Measurements from ENCODE around the gene ACER3. TPM values are rescaled to one million over a fixed set of nuclear protein-coding genes. Genes with fewer than 3 reads are reported as not detected.

The ACER3 gene
- total RNA-seq, 2 donors from 2014 or later, result 7.0 to 24.7 TPM

GRCh38 chr11:76878014-76878413 is 17.3 kb downstream of the ACER3 start:
- TF ChIP-seq, protein P1, sequence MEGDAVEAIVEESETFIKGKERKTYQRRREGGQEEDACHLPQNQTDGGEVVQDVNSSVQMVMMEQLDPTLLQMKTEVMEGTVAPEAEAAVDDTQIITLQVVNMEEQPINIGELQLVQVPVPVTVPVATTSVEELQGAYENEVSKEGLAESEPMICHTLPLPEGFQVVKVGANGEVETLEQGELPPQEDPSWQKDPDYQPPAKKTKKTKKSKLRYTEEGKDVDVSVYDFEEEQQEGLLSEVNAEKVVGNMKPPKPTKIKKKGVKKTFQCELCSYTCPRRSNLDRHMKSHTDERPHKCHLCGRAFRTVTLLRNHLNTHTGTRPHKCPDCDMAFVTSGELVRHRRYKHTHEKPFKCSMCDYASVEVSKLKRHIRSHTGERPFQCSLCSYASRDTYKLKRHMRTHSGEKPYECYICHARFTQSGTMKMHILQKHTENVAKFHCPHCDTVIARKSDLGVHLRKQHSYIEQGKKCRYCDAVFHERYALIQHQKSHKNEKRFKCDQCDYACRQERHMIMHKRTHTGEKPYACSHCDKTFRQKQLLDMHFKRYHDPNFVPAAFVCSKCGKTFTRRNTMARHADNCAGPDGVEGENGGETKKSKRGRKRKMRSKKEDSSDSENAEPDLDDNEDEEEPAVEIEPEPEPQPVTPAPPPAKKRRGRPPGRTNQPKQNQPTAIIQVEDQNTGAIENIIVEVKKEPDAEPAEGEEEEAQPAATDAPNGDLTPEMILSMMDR (IDR thresholded peaks at IDR 0.05), result no peak
- Histone ChIP-seq H3K9me3 (no peaks in the 10 kb centered on the region), H3K27me3 (replicated peaks; ENCODE audit: insufficient read depth) (no peaks in the 10 kb centered on the region), H3K36me3 (no peaks in the 10 kb centered on the region), H3K4me3 (no peak overlapping the region), H3K27ac (no peak overlapping the region), H3K4me1 (ENCODE audit: control insufficient read depth in 1 of 2, low read depth in 2 of 2) (no peaks in the 10 kb centered on the region)
- no peak for ATAC-seq (ENCODE audit: insufficient number of reproducible peaks, low FRiP score, low read depth)
- no peak for DNase-seq (ENCODE audit: low spot score)

GRCh38 chr11:76880314-76880713 is 19.6 kb downstream of the ACER3 start:
- DNase-seq (ENCODE audit: low spot score) (no peak), ATAC-seq (ENCODE audit: insufficient number of reproducible peaks, low FRiP score, low read depth) (no peak)
- no peak overlapping the region for H3K27ac ChIP-seq
- no peaks in the 10 kb centered on the region for H3K4me1 ChIP-seq (ENCODE audit: control insufficient read depth in 1 of 2, low read depth in 2 of 2)
- TF ChIP-seq, protein P1 (IDR thresholded peaks at IDR 0.05), result no peak
- no peaks in the 10 kb centered on the region for H3K9me3 ChIP-seq
- H3K4me3 ChIP-seq, result no peak overlapping the region
- H3K36me3 ChIP-seq, result no peaks in the 10 kb centered on the region
- no peaks in the 10 kb centered on the region for H3K27me3 ChIP-seq (replicated peaks; ENCODE audit: insufficient read depth)

GRCh38 chr11:76880956-76881355 is 20.2 kb downstream of the ACER3 start:
- Histone ChIP-seq H3K4me1 (ENCODE audit: control insufficient read depth in 1 of 2, low read depth in 2 of 2) (no peaks in the 10 kb centered on the region), H3K36me3 (no peaks in the 10 kb centered on the region), H3K9me3 (no peaks in the 10 kb centered on the region), H3K27ac (no peak overlapping the region), H3K4me3 (no peak overlapping the region), H3K27me3 (replicated peaks; ENCODE audit: insufficient read depth) (no peaks in the 10 kb centered on the region)
- DNase-seq (ENCODE audit: low spot score) (no peak), ATAC-seq (ENCODE audit: insufficient number of reproducible peaks, low FRiP score, low read depth) (no peak)
- TF ChIP-seq, protein P1 (IDR thresholded peaks at IDR 0.05), result no peak

DNA sequence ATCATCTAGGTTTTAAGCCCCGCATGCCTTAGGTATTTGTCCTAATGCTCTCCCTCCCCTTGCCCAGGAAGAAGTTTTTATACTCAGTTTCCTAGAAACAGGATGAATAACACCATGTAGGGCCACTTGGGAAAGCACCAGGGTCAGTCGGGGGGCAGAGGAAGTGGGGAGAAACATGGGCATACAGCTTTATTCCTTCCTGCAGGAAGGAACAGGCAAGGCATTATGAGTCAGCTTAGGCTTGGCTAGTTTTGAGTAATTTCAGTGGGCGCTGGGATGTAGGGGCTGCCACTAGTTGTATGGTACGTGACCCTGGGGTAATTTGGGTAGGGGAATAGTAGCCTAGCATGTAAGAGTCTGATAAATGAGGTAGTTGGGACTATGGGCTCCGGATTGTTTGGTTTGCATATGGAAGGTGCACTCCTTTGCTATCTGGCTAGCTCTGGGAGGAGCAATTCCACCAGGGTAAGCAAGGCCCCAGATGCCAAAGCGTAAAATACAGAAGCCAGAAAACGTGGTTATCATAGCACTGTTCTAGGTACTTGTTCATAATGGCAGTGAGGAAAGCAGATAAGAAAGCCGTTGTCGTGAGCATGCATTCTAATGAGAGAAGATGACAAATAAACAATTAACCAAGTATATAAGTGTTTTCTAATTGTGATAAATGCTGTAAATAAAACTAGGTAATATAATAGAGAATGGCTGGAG is 24.8 kb downstream of the ACER3 start:
- ATAC-seq (ENCODE audit: insufficient number of reproducible peaks, low FRiP score, low read depth) (no peak), DNase-seq (ENCODE audit: low spot score) (no peak)
- Histone ChIP-seq H3K27ac (no peak overlapping the region), H3K36me3 (no peaks in the 10 kb centered on the region), H3K4me1 (ENCODE audit: control insufficient read depth in 1 of 2, low read depth in 2 of 2) (no peaks in the 10 kb centered on the region), H3K9me3 (no peaks in the 10 kb centered on the region), H3K27me3 (replicated peaks; ENCODE audit: insufficient read depth) (no peaks in the 10 kb centered on the region), H3K4me3 (no peak overlapping the region)
- TF ChIP-seq, protein P1 (IDR thresholded peaks at IDR 0.05), result no peak

DNA sequence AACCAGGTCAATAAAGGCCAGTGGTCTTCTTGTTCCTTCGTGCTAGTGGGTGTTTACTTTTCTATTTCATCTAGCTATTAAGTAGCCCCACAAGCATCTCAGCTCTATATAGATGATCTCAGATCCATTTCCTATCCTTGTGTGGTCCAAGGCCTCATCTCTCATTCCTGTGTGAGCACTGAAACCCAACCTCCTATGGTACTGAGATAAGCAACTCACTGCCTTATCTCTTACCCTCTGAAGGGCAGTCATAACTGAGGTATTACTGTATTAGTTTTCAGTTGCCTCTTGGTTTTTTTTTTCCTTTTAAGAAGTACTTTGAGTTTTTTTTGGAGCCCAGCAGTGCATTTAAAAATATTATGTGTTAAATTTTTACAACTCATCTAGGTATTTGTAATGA is 28.3 kb downstream of the ACER3 start:
- no peaks in the 10 kb centered on the region for H3K4me1 ChIP-seq (ENCODE audit: control insufficient read depth in 1 of 2, low read depth in 2 of 2)

More for the DNA sequence above, 28.3 kb downstream of the ACER3 start:
- H3K9me3 ChIP-seq, result no peaks in the 10 kb centered on the region
- H3K4me3 ChIP-seq, result no peak overlapping the region
- H3K27me3 ChIP-seq (replicated peaks; ENCODE audit: insufficient read depth), result no peaks in the 10 kb centered on the region
- TF ChIP-seq, protein P1 (IDR thresholded peaks at IDR 0.05), result no peak
- ATAC-seq (ENCODE audit: insufficient number of reproducible peaks, low FRiP score, low read depth) (no peak), DNase-seq (ENCODE audit: low spot score) (no peak)
- H3K36me3 ChIP-seq, result no peaks in the 10 kb centered on the region
- H3K27ac ChIP-seq, result no peak overlapping the region
